Left lung (tissue), 10 donors: ENCODE data around the gene TET2. TPM values are rescaled to one million over a fixed set of nuclear protein-coding genes. Genes with fewer than 3 reads are reported as not detected.
"Not testable (repeated sequence)": the region's sequence is repeated elsewhere in the genome, so short reads cannot be mapped to it uniquely, and the experiment has no call there.

ENCODE experiments used
- ATAC-seq: fragments of 200-7000 bp; cut with Tn5 transposase; one replicate; pipeline ENCODE4 v1.9.1; 2020; ENCODE audit warnings: moderate library complexity
- DNase-seq, 4 donors: peaks; one replicate each; pipeline ENCODE4 v3.0.0-alpha.2; 2013 to 2020
- H3K27ac ChIP-seq, 2 donors: fragments of 200-600 bp; sonication (generic) in 1 of 2; one replicate each; pipeline versions ENCODE4 v1.5.0 to v1.8.0; 2020 to 2021
- H3K27me3 ChIP-seq, 2 donors: fragments of 200-600 bp; sonication (generic) in 1 of 2; one replicate each; pipeline versions ENCODE4 v1.5.0 to v1.8.0; 2020 to 2021
- H3K36me3 ChIP-seq, 2 donors: fragments of 200-600 bp; sonication (generic) in 1 of 2; one replicate each; pipeline versions ENCODE4 v1.5.0 to v1.8.0; 2020 to 2021
- H3K4me1 ChIP-seq, 2 donors: fragments of 200-600 bp; one replicate each; pipeline ENCODE4 v1.8.0; 2021
- H3K4me3 ChIP-seq, 2 donors: fragments of 200-600 bp; sonication (generic) in 1 of 2; one replicate each; pipeline versions ENCODE4 v1.5.0 to v1.8.0; 2020 to 2021; ENCODE audit warnings: mild to moderate bottlenecking in 1 of 2
- H3K9me3 ChIP-seq, 2 donors: fragments of 200-600 bp; sonication (generic) in 1 of 2; one replicate each; pipeline versions ENCODE4 v1.5.0 to v1.8.0; 2020 to 2021
- CTCF ChIP-seq, 2 donors: fragments of 200-600 bp; sonication (generic) in 1 of 2; IDR thresholded peaks; one replicate each; pipeline versions ENCODE4 v1.5.0 to v1.8.0; 2021; ENCODE audit warnings: antibody characterized with exemption in 2 of 2
- intact Hi-C, 2 donors: fragments of 100-400 bp; cut with DNase I; formaldehyde crosslinking; loops; one replicate each; pipeline versions ENCODE4 v1.11.2 to v1.14.2; 2022
- polyA plus RNA-seq, 6 donors: library from polyadenylated mRNA; unstranded; fragments of 120-200 nt; gene quantifications; one replicate each; pipeline ENCODE4 v1.2.1, GENCODE V29; 2013; ENCODE audit not compliant: insufficient read length in 6 of 6
- total RNA-seq, 2 donors: library from RNA; stranded (reverse); fragmentation: NEBNext Ultra II Directional; extraction: Animal tissue kit (Norgen Biotek cat#: 25700); gene quantifications; one replicate each; pipeline ENCODE4 v1.2.1, GENCODE V29; 2021
- donor health status: DM: no; HTN: yes; CAD: no.
- donor health status: DM: no; HTN: no; CAD: no.

The TET2 gene
- total and polyA plus RNA-seq, 8 donors, result 19.1 to 48.4 (median 41.5) TPM

GRCh38 chr4:105296672-105297071 lies 150.0 kb downstream of the TET2 start:
- H3K27ac ChIP-seq, result no peak overlapping the region
- H3K9me3 ChIP-seq, result peaks cover 0 to 5% of the 10 kb centered on the region in 2 donors
- ATAC-seq (no peak), DNase-seq (no peak)
- intact Hi-C loops, result no loop called here
- H3K4me1 ChIP-seq, result peaks cover 0 to 7% of the 10 kb centered on the region in 2 donors
- H3K27me3 ChIP-seq, result no peaks in the 10 kb centered on the region
- H3K36me3 ChIP-seq, result no peaks in the 10 kb centered on the region
- no peak for TF ChIP-seq CTCF (IDR thresholded peaks at IDR 0.05)
- no peak overlapping the region for H3K4me3 ChIP-seq

- H3K4me1 ChIP-seq, H3K27ac ChIP-seq, DNase-seq, ATAC-seq, H3K36me3 ChIP-seq, intact Hi-C loops, H3K4me3 ChIP-seq, H3K27me3 ChIP-seq: not testable (repeated sequence)
- H3K9me3 ChIP-seq, result peaks cover 0 to 24% of the 10 kb centered on the region in 2 donors
Observed at GRCh38 chr4:105299027-105299426, 152.4 kb downstream of the TET2 start.

- intact Hi-C loops, result no loop called here
Observed at GRCh38 chr4:105304085-105304484, 157.4 kb downstream of the TET2 start.

DNA sequence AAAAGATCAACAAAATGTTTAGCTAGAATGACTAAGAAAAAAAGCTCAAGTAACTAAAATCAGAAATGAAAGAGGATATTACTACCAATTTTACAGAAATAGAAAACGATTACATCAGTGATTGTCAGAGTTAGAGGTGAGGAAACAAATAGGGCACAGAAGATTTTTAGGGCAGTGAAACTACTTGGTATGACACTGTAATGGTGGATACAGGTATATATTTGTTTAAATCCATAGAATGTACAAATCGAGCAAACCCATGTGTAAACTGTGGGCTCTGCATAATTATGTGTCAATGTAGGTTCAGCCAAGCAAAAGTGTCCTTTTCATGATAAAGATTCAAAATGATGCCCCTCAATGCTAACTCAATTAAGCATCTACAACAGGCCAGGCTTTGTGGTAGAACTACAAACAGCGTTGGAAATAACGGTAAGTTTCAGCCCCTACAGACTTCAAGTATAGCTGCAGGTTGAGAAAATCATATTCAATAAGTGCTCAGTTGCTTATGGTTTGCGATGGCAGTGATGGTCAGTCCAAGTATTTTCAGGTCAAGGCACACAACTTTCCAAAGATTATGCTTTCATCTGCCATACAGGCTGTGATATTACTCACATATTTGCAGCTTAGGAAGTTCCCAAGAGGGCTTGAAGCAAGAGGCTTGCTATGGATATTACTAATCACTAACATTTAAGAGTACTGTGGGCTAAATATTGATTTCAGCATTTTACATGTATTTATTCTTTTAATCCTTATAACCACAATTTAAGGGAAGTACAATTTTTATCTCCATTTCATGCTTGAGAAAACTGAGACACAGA lies 158.6 kb downstream of the TET2 start:
- peaks cover 0 to 26% of the 10 kb centered on the region in 2 donors for H3K9me3 ChIP-seq
- H3K4me3 ChIP-seq, result no peak overlapping the region
- no peaks in the 10 kb centered on the region for H3K36me3 ChIP-seq
- intact Hi-C loops, result no loop called here
- no peak for TF ChIP-seq CTCF (IDR thresholded peaks at IDR 0.05)
- no peaks in the 10 kb centered on the region for H3K27me3 ChIP-seq
- DNase-seq (no peak), ATAC-seq (no peak)
- peak overlapping the region in 1 of 2 donors; percentile 24 for H3K27ac ChIP-seq
- peaks cover 0 to 18% of the 10 kb centered on the region in 2 donors for H3K4me1 ChIP-seq

More at GRCh38 chr4:105304085-105304484, 157.4 kb downstream of the TET2 start:
- Histone ChIP-seq H3K36me3 (no peaks in the 10 kb centered on the region), H3K4me3 (no peak overlapping the region), H3K27ac (no peak overlapping the region), H3K27me3 (no peaks in the 10 kb centered on the region), H3K4me1 (peaks cover 0 to 18% of the 10 kb centered on the region in 2 donors), H3K9me3 (peaks cover 0 to 29% of the 10 kb centered on the region in 2 donors)
- DNase-seq, result no peak
- no peak for ATAC-seq
- TF ChIP-seq CTCF (IDR thresholded peaks at IDR 0.05), result no peak

DNA sequence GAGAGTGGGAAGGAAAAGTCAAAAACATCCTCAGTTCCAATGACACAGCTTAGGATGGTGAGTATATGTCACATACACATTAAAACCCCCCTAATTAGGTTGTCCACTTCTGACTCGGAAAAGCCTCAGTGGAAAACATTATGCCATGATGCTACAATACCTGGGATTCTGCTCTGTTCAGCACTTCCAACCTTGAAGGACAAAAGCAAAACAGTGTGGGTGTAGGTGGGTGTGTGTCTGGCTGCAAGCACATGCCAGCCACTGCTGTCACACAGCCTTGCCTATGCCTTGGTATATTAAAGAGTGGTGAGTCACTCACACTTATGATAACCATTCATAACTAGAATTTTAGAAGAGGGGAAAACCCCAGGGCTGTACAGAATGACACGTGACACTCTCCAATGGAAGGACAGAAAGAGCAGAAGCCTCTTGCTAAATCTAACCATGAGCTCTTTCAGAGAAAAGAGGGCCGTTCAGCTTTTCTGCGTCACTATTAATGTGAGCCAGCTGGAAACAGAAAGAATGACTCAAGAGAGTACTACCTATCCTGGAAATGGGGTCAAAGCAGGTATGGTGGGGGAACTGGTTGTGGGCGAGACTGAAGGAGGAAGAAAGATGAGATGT lies 159.6 kb downstream of the TET2 start:
- Histone ChIP-seq H3K27me3 (no peaks in the 10 kb centered on the region), H3K4me1 (peaks cover 0 to 18% of the 10 kb centered on the region in 2 donors), H3K4me3 (no peak overlapping the region), H3K36me3 (no peaks in the 10 kb centered on the region), H3K9me3 (peaks cover 0 to 28% of the 10 kb centered on the region in 2 donors), H3K27ac (no peak overlapping the region)
- no peak for TF ChIP-seq CTCF (IDR thresholded peaks at IDR 0.05)
- peak; percentile 100 for ATAC-seq
- intact Hi-C loops, result no loop called here
- peak in 1 of 4 donors; percentile 46 for DNase-seq
